T47D (cell line): ENCODE data around the gene USP1.

ENCODE experiments used
- DNase-seq, 2 experiments: peaks; one replicate each; pipeline versions ENCODE4 v3.0.0 to v3.0.0-alpha.2; 2011 to 2012; ENCODE audit warnings: low read depth in 1 of 2, low spot score in 1 of 2
- JUND ChIP-seq: IDR thresholded peaks from 2 replicates; pipeline ENCODE4 v1.6.1; 2012; ENCODE audit warnings: low read depth
- in situ Hi-C: cut with HindIII; loops from 2 replicates; pipeline ENCODE4 v1.10.0; 2016; ENCODE audit warnings: low sequenced_read_pairs, low pct_unique_long_range_greater_than_20kb

The USP1 gene

GRCh38 chr1:62462370-62462769, 25.5 kb downstream of the USP1 start:
- TF ChIP-seq JUND: no peak
- DNase-seq: no peak
- in situ Hi-C loops: no loop called here

- no peak for TF ChIP-seq JUND
- in situ Hi-C loops: no loop called here
- no peak for DNase-seq
These were observed 30.2 kb downstream of the USP1 start for GRCh38 chr1:62467092-62467491.

- no peak for TF ChIP-seq JUND
- DNase-seq: no peak
- in situ Hi-C loops: no loop called here
These were observed 39.8 kb downstream of the USP1 start for GRCh38 chr1:62476525-62477219.

- in situ Hi-C loops: no loop called here
These were observed 44.8 kb downstream of the USP1 start for GRCh38 chr1:62481681-62482080.

GRCh38 chr1:62484824-62485468, 48.1 kb downstream of the USP1 start:
- in situ Hi-C loops: no loop called here
- TF ChIP-seq JUND: no peak
- DNase-seq: no peak

More at GRCh38 chr1:62481681-62482080, 44.8 kb downstream of the USP1 start:
- no peak for TF ChIP-seq JUND
- DNase-seq: no peak

DNA sequence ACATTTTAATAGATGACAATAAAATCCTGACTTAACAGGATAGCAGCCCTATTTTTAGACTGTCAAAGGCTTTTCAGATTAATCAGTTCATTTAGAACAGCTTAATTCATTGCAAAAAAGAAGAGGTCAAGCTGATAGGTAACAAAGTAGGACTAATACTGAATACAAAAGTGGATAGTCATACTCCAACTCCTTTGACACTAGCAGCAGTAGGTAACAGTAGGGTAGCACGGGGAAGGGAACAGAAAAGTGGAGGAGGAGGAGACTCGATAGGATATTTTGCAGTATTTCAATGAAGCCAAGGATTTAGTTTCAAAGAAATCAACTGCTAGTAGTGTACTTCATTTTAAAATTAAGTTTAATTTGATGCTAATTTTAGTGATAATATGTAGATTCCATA, 51.1 kb downstream of the USP1 start:
- no peak for TF ChIP-seq JUND
- in situ Hi-C loops: no loop called here
- DNase-seq: no peak

DNA sequence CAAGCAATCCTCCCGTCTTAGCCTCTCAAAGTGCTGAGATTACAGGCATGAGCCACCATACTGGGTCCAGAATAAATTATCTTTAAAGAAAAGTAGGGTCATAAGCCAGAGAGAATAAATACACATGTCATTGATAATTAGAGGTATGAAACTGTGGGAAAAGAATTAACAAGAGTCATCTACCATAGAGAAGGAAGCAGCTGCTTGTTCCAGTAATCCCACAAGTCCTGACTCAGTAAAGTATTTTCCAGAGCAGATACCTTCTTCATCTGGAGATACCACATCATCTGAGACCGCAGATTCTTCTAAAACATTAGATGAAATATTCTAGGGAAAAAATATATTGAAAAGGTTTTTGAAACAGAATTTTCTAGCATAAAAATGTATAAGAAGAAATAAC, 55.7 kb downstream of the USP1 start:
- TF ChIP-seq JUND: no peak
- DNase-seq: no peak
- in situ Hi-C loops: no loop called here

DNA sequence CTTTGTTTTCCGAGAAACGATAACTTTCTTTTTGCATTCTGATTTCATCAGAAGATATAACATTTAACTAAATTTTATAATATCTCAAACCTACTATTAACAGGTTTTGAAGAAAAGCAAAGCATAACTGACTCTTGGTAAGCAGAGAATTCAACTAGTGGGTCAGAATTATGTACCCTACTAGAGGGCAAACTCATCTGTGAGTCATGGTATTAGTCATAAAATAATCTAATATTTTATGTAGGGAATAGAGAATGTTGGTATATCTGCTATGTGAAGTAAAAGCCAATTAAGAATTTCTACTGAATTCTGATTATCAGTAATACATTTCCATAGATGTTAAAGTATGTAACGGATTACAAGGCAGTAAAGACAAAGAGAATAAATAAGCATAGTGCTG, 56.8 kb downstream of the USP1 start:
- TF ChIP-seq JUND: no peak
- no peak for DNase-seq

GRCh38 chr1:62494137-62494536, 57.3 kb downstream of the USP1 start:
- DNase-seq: no peak
- in situ Hi-C loops: no loop called here
- TF ChIP-seq JUND: no peak

More for the DNA sequence above, 56.8 kb downstream of the USP1 start:
- in situ Hi-C loops: no loop called here

DNA sequence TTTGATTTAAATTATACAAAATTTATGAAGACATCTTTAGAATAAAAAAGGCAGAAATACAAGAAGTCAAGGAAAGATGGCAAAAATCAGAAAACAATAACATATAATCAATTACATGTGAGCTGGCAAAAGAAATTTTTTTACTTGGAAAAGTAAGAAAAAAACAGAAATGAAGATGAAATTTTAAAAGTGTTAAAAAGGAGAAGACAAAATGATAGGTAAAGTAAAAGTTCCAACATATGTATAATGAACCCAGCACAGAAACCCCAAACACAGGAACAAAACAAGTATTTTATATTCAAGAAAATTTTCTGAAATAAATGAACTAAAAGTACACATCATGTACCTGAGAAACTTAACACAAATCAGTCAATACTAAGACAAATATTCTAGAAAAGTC, 63.4 kb downstream of the USP1 start:
- TF ChIP-seq JUND: no peak
- in situ Hi-C loops: no loop called here
- DNase-seq: no peak
